ENCODE data around the gene ARL13B. TPM values are rescaled to one million over a fixed set of nuclear protein-coding genes. Genes with fewer than 3 reads are reported as not detected.

ARL13B gene
- total RNA-seq, 1 experiment from 2014 or later, result 18.4 TPM

- CTCF ChIA-PET, result no interaction called here
- no TSS peak for BruUV-seq (replicated peaks)
- no peaks in the 10 kb centered on the region for H3K27me3 ChIP-seq (replicated peaks; ENCODE audit: insufficient read depth, low read depth, low read length, poor library complexity)
- POLR2A ChIA-PET (ENCODE audit: low non-redundant PET), result no interaction called here
- intact Hi-C loops (cut with micrococcal nuclease; ENCODE audit: unreplicated experiment), result no loop called here
- H3K36me3 ChIP-seq (ENCODE audit: insufficient read depth, low read length, poor library complexity, severe bottlenecking), result no peaks in the 10 kb centered on the region
- peaks cover 25% of the 10 kb centered on the region for H3K4me1 ChIP-seq (ENCODE audit: insufficient read depth, low read length, poor library complexity, severe bottlenecking)
- no peak for DNase-seq (ENCODE audit: low spot score)
- no peak overlapping the region for H3K4me3 ChIP-seq (ENCODE audit: low read depth, low read length, poor library complexity, severe bottlenecking)
- TF ChIP-seq EZH2 (IDR thresholded peaks at IDR 0.05; ENCODE audit: borderline replicate concordance, low read depth, low read length, poor library complexity, severe bottlenecking) (no peak), CTCF (conservative IDR thresholded peaks at IDR 0.05; ENCODE audit: low read depth, low read length) (no peak)
- peak overlapping the region; percentile 17 for H3K27ac ChIP-seq (ENCODE audit: low read depth, low read length, poor library complexity, severe bottlenecking)
- H3K9me3 ChIP-seq (ENCODE audit: low read depth, low read length, poor library complexity, severe bottlenecking), result no peaks in the 10 kb centered on the region
Observed at GRCh38 chr3:93988764-93989163, 8.8 kb downstream of the ARL13B start.

DNA sequence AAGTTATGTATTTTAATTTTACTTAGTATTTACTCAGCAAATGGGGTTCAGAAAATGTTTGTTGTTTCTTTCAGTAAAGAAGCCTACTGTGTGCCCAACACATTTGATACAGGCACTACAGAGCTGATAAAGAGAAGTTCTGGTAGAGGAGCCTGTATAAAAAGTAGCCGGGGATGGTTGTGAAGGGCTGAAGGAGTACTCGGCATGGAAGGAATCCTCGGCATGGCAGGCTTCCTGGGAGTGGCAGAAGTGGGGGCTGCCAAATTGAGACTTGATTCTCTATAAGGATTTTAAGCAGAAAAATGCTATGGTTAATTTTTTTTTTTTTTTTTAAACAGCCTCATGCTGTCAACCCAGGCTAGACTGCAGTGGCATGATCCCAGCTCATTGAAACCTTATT, 9.3 kb downstream of the ARL13B start:
- ChIA-PET CTCF (no interaction called here), POLR2A (ENCODE audit: low non-redundant PET) (interaction anchor here (0.6 kb wide), 1 partner anchor 74 kb away, joined by 8 read pairs; no protein-coding TSS in a partner anchor)
- H3K4me1 ChIP-seq (ENCODE audit: insufficient read depth, low read length, poor library complexity, severe bottlenecking), result peaks cover 25% of the 10 kb centered on the region
- no peaks in the 10 kb centered on the region for H3K36me3 ChIP-seq (ENCODE audit: insufficient read depth, low read length, poor library complexity, severe bottlenecking)
- DNase-seq (ENCODE audit: low spot score), result no peak
- no peak overlapping the region for H3K27ac ChIP-seq (ENCODE audit: low read depth, low read length, poor library complexity, severe bottlenecking)
- no TSS peak for BruUV-seq (replicated peaks)
- no peak for TF ChIP-seq EZH2 (IDR thresholded peaks at IDR 0.05; ENCODE audit: borderline replicate concordance, low read depth, low read length, poor library complexity, severe bottlenecking)
- TF ChIP-seq CTCF (conservative IDR thresholded peaks at IDR 0.05; ENCODE audit: low read depth, low read length), result no peak
- no peaks in the 10 kb centered on the region for H3K9me3 ChIP-seq (ENCODE audit: low read depth, low read length, poor library complexity, severe bottlenecking)
- no peak overlapping the region for H3K4me3 ChIP-seq (ENCODE audit: low read depth, low read length, poor library complexity, severe bottlenecking)
- H3K27me3 ChIP-seq (replicated peaks; ENCODE audit: insufficient read depth, low read depth, low read length, poor library complexity), result no peaks in the 10 kb centered on the region
- intact Hi-C loops (cut with micrococcal nuclease; ENCODE audit: unreplicated experiment), result no loop called here

DNA sequence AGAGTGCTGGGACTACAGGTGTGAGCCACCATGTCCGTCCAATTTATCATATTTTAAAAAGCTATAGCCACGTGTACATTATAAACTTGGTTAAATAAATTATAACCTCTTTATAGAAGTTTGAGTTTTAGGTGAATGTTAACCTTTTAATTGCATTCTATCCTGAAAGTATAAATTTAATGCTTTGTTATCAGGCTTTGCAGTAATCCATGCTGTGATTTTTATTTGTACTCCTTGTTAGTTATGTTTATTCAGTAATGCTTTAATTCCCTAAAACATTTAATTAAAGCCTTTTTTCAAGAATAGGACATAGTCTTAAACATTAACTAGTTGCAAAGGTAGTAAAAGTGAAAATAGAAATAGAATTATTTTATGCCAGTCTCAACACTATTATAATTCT, 11.7 kb downstream of the ARL13B start:
- CTCF ChIA-PET, result no interaction called here
- no peak for DNase-seq (ENCODE audit: low spot score)
- peaks cover 17% of the 10 kb centered on the region for H3K4me1 ChIP-seq (ENCODE audit: insufficient read depth, low read length, poor library complexity, severe bottlenecking)
- no peak overlapping the region for H3K27ac ChIP-seq (ENCODE audit: low read depth, low read length, poor library complexity, severe bottlenecking)
- TF ChIP-seq EZH2 (IDR thresholded peaks at IDR 0.05; ENCODE audit: borderline replicate concordance, low read depth, low read length, poor library complexity, severe bottlenecking) (no peak), CTCF (conservative IDR thresholded peaks at IDR 0.05; ENCODE audit: low read depth, low read length) (no peak)
- no peaks in the 10 kb centered on the region for H3K9me3 ChIP-seq (ENCODE audit: low read depth, low read length, poor library complexity, severe bottlenecking)
- intact Hi-C loops (cut with micrococcal nuclease; ENCODE audit: unreplicated experiment), result no loop called here
- no peaks in the 10 kb centered on the region for H3K36me3 ChIP-seq (ENCODE audit: insufficient read depth, low read length, poor library complexity, severe bottlenecking)
- H3K4me3 ChIP-seq (ENCODE audit: low read depth, low read length, poor library complexity, severe bottlenecking), result no peak overlapping the region
- H3K27me3 ChIP-seq (replicated peaks; ENCODE audit: insufficient read depth, low read depth, low read length, poor library complexity), result no peaks in the 10 kb centered on the region
- no TSS peak for BruUV-seq (replicated peaks)
- POLR2A ChIA-PET (ENCODE audit: low non-redundant PET), result no interaction called here

All from A673 (cell line).